RPMI8226 (cell line): Measurements from ENCODE around the gene PRR14L.
A peak's percentile ranks its signal among the peaks of the same experiment; 100 is the strongest.
"Not testable (repeated sequence)": the region's sequence is repeated elsewhere in the genome, so short reads cannot be mapped to it uniquely, and the experiment has no call there.

Experiments used
- DNase-seq: peaks from one replicate; pipeline ENCODE4 v3.0.0-alpha.2; 2015

PRR14L gene

GRCh38 chr22:31749636-31750364 is at the start of gene PRR14L:
Gene PRR14L, minus strand, starts transcription at chr22:31750132. Its CDS starts 11,272 bp downstream, at chr22:31738860.
- DNase-seq, result peak; percentile 97

DNA sequence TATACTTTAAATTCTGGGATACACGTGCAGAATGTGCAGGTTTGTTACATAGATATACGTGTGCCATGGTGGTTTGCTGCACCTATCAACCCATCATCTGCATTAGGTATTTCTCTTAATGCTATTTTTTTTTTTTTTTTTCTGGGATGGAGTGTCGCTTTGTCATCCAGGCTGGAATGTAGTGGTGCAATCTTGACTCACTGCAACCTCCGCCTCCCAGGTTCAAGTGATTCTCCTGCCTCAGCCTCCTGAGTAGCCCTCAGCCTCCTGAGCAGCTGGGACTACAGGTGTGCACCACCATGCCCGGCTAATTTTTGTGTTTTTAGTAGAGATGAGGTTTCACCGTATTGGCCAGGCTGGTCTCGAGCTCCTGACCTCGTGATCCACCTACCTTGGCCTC is 49.4 kb upstream of the PRR14L start:
- not testable (repeated sequence) for DNase-seq

GRCh38 chr22:31790240-31790639 is 40.3 kb upstream of the PRR14L start:
- peak; percentile 33 for DNase-seq

GRCh38 chr22:31789803-31790202 is 39.9 kb upstream of the PRR14L start:
- DNase-seq, result no peak

DNA sequence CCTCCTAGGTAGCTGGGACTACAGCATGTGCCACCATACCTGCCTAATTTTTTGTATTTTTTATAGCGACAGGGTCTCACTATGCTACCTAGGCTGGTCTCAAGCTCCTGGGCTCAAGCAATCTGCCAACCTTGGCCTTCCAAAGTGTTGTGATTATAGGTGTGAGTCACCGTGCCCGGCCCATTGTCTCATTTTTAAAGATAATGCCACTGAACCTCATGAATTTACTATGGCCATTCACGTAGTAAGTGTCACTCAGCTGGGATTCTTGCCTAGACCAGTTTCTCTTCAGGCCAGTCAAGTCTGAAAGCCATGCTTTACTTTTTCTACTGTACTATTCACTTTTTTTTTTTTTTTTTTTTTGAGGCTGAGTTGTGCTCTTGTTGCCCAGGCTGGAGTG is 26.3 kb upstream of the PRR14L start:
- DNase-seq, result no peak

- DNase-seq, result no peak
These were observed 23.5 kb upstream of the PRR14L start for GRCh38 chr22:31773416-31773815.

GRCh38 chr22:31768422-31769059 is 18.6 kb upstream of the PRR14L start:
- DNase-seq, result no peak

- no peak for DNase-seq
These were observed 14.9 kb upstream of the PRR14L start for GRCh38 chr22:31764785-31765184.

GRCh38 chr22:31758860-31759259 is 8.9 kb upstream of the PRR14L start:
- DNase-seq, result not testable (repeated sequence)

- no peak for DNase-seq
These were observed 7.3 kb upstream of the PRR14L start for GRCh38 chr22:31757265-31757664.

DNA sequence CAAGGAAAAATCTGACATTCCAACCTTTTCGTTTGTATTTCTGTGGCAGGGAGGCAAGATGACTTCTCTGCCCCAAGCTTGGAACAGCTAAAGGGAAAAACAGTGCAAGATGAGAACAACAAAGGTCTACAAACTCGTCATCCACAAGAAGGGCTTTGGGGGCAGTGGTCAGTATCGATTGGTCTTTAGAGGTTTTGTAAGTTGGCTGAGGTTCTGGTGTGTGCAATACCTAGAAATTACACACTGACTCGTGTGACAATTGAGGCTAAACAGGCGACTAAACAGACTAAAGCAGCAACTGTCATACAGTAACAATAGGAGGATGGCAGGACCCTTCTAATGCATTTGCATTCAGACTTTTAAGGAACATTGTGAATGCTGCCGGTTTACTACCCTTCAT is 4.9 kb upstream of the PRR14L start:
- no peak for DNase-seq

- peak; percentile 97 for DNase-seq
These were observed 3.9 kb upstream of the PRR14L start, which contains the start of gene DEPDC5 for GRCh38 chr22:31753634-31754501. Gene DEPDC5, plus strand, starts transcription at chr22:31754019. Its CDS starts 903 bp downstream, at chr22:31754922.

DNA sequence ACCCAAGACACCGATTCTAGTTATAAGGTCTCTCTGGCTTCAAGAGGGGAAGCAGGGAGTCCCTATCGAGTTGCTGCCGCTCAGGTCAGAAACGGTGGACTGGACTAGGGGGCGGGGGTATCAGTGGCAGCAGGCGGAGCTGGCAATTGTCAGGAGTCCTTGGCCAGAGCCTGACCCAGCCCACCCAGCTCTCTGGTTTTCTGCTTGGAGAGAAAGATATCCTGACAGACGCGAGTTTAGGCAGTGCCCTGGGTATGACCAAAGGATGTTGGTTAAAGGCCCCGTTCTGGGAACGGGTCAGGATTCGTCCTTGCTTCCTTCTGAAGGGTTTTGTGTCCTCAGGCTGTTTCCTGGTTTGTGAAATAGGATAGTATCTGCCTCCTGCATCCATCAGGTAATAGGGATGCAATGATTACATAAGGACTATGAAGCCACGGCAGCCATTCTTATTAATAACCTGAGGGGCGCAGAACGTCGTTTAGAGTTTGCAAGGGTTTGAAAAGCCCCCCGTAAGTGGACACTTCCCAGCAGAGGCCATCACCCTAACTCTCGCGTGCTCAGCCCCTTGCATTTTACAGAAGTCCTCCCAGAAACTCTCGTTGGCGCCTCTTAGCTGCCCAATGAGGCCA is 3.2 kb upstream of the PRR14L start:
- DNase-seq, result peak; percentile 20

- DNase-seq, result no peak
These were observed 2.3 kb upstream of the PRR14L start for GRCh38 chr22:31752096-31752847.

DNA sequence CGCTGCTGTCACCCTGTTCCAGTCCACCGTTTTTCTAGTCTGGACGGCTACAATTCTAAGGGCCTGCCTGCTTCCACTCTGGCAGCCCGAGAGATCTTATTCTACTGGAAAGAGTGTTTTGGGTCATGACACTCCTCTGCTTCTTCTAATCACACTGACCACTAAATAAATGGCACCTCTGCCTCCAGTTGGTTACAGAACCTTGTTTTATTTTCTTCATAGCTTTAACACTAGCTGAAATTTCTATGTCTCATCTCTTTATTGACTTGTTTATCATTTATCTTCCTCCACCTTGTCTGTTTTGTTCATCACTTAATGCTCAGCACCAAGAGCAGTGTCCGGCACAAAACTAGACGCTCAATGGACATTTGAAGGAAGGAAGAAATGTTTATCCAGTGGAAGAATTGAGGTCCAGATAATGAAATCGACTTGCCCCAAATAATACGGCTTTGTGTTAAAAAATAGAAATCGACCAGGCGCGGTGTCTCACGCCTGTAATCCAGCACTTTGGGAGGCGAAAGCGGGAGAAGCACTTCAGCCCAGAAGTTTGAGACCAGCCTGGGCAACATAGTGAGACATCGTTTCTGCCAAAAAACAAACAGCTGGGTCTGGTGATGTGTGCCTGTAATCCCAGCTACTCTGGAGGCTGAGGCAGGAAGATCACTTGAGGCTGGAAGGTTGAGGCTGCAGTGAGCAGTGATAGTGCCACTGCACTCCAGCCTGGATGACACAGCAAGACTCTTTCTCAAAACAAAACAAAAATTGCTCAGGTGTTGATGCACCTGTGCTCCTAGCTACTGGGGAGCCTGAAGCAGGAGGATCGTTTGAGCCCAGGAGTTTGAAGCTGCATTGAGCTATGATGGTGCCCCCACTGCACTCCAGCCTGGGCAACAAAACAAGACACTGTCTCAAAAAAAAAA is 693 bp upstream of the PRR14L start:
- no peak for DNase-seq

GRCh38 chr22:31748490-31748889 is 1.4 kb downstream of the PRR14L start:
- peak; percentile 6 for DNase-seq

- DNase-seq, result no peak
These were observed 2.5 kb downstream of the PRR14L start for GRCh38 chr22:31747441-31747840.

GRCh38 chr22:31743871-31744270 is 6.1 kb downstream of the PRR14L start:
- DNase-seq, result no peak

DNA sequence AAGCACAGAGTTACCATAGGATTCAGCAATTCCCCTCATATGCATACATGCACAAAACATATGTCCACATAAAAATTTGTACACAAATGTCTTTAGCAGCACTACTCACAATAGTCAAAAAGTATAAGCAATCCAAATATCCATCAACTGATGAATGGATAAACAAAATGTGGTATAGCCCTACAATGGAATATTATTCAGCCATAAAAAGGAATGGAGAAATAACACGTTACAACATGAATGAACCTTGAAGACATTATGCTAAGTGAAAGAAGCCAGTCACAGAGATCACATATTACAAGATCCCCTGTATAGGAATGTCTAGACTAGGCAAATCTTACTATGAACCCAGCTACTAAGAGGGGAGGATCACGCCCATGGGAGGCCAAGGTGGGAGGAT is 7.2 kb downstream of the PRR14L start:
- DNase-seq, result no peak

GRCh38 chr22:31742115-31742514 is 7.8 kb downstream of the PRR14L start:
- no peak for DNase-seq

DNA sequence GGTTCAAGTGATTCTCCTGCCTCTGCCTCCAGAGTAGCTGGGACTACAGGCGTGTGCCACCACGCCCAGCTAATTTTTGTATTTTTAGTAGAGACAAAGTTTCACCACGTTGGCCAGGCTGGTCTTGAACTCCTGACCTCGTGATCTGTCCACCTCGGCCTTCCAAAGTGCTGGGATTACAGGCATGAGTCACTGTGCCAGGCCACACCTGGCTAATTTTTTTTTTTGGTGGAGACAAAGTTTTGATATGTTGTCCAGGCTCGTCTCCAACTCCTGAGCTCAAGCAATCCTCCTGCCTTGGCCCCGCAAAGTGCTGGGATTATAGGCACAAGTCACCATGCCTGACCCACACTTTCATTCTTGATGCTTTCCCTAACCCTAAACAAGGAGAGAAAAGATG is 9.6 kb downstream of the PRR14L start:
- not testable (repeated sequence) for DNase-seq
